GM18873 (cell line): Measurements from ENCODE around the gene ANGPTL2.

Experiments used
- ATAC-seq: cut with Tn5 transposase; IDR thresholded peaks from one replicate; pipeline ENCODE4 v1.9.1; 2021; ENCODE audit warnings: mild to moderate bottlenecking, moderate library complexity, moderate number of reproducible peaks; ENCODE audit not compliant: unreplicated experiment, low FRiP score

Gene ANGPTL2

DNA sequence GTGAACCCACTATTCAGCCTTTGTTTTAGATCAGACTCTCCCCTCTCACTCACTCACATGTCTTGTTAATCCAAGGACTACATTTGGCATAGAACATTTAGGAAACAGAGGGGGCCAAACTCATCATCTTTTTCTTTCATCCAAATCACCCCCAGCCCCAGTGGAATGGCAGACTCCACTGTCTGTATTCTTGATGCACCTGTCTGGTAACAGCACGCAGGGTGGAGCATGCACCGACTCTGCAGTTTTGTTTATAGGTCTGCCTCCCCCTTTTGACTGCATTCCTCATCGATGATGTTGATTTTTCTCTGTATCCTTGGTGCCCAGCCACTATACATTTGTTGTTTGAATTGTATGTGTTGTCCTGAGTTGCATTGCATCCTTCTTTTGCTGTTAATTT is 66.0 kb downstream of the ANGPTL2 start:
- no peak for ATAC-seq

- ATAC-seq = no peak
Observed at GRCh38 chr9:127055745-127056402, 66.6 kb downstream of the ANGPTL2 start.

DNA sequence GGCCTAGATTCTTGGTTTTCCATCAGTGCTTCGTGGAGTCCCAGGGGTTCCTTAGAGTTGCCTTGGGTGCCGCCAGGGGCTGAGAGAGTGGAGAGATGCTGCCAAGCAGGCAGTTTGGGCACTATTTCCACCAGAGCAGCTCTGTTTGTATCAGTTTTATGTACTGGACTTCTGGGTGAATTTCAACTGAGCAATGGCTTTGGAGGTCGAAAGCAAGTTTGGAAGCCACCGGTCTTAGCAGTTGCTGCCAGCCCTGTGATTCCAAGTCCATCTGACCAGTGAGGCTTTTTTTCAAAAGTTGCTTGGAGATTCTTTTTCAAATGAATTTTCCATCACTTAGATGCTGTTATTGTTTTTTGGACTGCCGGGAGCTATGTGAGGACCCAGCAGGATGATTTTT is 68.5 kb downstream of the ANGPTL2 start:
- no peak for ATAC-seq

DNA sequence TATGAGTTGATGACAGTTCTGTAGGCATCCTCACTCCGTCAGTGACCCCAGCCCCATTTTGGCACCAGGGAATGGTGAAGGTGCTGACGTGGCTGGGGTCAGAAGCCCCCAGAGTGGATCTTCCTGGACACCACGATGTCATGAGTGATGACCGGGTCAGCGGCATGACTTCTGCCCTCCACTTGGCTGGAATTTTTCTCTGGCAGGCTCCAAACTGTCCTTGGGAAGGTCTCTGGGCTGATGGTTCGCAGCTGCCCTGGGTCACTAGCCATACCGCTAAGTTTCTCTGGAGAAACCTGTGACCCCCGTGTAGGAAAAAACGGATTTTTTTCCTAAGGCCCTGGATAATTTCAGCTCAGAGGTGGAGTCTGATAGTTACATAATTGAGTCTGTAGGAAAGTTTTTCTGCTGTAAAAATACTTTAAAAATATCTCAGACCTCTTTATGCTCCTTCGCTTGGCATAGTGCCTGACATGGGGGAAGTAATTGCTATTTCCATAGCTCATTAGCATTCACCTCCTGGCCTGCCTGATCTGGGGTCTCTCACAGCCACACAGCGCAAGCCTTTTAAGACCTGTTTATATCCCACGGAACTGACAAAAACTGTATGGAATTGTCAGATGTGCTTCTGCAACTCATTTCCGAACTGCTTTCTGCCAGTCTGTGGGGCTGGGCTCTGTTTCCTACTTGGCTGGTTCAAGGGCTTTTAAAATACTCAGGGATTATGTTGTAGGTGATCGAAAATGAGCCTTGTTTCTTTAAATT is 69.2 kb downstream of the ANGPTL2 start:
- ATAC-seq = no peak

DNA sequence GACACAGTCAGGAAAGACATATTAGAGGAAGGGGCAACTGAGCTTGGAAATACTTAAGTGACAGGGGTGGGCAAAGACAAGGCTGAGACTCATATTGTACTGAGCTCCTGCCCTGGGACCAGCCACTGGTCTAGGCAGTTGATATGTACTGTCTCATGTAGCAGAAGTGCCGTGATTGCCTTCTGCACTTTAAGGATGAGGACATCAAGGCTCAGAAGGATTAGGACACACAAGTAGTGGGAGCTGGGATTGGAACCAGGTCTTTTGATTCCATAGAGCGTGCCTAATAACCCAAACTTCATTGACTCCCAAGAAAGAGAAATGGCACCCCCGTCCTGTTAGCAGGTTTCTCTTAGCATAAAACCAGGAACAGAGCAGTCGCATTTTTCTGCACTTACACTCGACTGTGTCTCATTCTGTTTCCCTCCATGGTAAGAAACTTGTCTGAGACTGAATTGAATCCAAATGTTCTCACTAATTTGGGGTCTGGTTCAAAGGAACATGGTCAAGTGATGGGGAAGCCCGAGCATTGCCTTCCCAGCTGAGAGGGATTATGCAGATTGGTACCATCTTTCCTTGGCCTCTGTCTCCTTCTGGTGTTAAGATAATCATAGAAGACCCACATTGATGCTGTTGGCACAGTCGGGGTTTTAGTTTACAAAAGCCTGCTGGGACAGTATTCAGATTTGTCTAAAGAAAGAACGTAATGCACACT is 70.4 kb downstream of the ANGPTL2 start:
- ATAC-seq = no peak

DNA sequence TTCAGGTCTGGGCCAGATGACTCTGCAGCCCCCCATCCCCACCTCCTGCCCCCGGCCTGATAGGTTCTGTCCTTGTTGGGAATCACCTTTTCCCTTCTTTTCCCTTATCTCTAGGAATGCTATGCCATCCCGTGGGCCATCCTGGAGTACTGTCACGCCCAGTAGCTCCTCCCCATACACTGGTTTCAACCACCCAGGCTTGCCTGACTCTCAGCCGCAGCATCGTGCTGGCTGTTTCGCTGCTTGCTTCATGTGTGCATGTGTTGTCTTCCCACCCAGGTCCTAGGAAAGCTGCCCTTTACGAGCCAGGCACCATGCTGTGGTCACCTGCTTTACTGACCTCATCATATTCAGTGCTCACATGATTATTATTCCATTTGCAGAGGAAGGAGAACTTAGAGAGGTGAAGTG is 71.8 kb downstream of the ANGPTL2 start:
- ATAC-seq = no peak

DNA sequence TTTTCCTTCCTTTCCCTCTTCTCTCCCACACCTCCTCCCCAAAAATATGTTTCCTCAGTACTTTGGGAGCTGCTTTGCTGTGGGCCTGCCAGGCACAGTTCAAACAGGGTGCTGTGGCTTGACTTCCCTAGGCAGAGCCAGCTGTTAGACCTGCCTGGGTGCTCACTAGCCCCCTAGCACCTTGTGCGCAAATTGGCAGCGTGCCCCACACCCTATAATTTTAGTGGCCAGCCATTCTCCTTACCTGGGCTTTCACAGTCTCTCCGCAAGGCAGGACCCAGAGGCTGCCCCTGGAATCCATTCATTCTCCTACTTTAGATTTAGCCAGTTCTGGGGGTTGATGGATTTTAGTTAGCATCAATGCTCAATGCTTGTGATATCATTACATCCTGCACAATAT is 72.3 kb downstream of the ANGPTL2 start:
- no peak for ATAC-seq

- no peak for ATAC-seq
Observed at GRCh38 chr9:127049581-127049980, 72.9 kb downstream of the ANGPTL2 start.

- ATAC-seq = no peak
Observed at GRCh38 chr9:127049044-127049443, 73.4 kb downstream of the ANGPTL2 start.

DNA sequence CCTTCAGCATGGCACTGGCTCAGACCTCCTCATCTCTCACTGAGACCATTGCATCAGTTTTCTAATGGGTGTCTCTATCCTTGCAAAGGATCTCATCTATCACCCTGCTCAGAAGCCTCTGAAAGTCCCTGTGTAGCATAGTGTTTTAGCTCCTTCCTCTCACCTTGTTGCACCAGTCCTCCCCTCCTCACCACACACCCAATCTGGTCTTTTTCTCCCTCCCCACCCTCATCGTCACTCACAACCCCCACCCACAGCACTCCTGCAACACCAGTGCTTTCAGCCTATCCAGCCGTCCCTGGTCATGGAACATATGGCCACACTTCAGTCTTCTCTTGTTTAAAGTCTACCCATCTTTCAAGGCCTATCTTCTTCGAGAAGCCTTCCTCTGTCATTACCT is 74.5 kb downstream of the ANGPTL2 start:
- ATAC-seq = no peak

GRCh38 chr9:127045148-127045547 is 77.3 kb downstream of the ANGPTL2 start:
- ATAC-seq = no peak

DNA sequence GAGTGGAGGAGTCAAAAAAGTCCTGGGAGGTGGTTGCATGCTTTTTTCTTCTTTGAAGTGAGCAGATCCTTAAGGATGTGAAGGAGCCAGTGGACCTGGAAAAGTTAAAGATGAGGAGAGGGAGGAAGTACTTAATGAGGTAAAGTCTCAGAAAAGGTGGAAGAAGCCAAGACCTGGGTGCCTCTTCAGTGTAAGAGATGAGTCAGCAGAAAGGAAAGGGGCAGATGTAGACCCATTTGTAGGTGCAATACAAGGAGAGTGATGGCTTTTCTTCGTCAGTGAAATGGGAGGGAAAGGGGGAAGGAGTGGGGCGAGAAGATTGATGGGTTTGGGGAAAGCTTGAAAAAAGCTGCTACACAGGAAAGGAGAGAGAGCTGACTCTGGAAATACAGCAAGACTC is 82.9 kb downstream of the ANGPTL2 start:
- ATAC-seq = no peak

GRCh38 chr9:127038531-127038930 is 83.9 kb downstream of the ANGPTL2 start:
- no peak for ATAC-seq
